Stimulated activated CD8-positive, alpha-beta memory T cell treated with anti-CD3 and anti-CD28 coated beads, Interleukin-12 subunit alpha, Interleukin-12 subunit beta, amount 100 ng/mL, for 24 hours (primary cell): Measurements from ENCODE around the gene RNU2-1.
A peak's percentile ranks its signal among the peaks of the same experiment; 100 is the strongest.
"Not testable (repeated sequence)": the region's sequence is repeated elsewhere in the genome, so short reads cannot be mapped to it uniquely, and the experiment has no call there.

ENCODE experiments used
- DNase-seq: peaks from one replicate; pipeline ENCODE4 v3.0.0-alpha.2; 2020; ENCODE audit errors: extremely low read depth

RNU2-1 gene

GRCh38 chr17:43216369-43216761, 17.4 kb downstream of the RNU2-1 start:
- no peak for DNase-seq

GRCh38 chr17:43215341-43215740, 18.4 kb downstream of the RNU2-1 start:
- DNase-seq: no peak

- no peak for DNase-seq
Measured at GRCh38 chr17:43213545-43213944, 20.2 kb downstream of the RNU2-1 start.

- DNase-seq: no peak
Measured at GRCh38 chr17:43212641-43213490, 20.9 kb downstream of the RNU2-1 start.

GRCh38 chr17:43211480-43212402, 22.0 kb downstream of the RNU2-1 start, which contains the start of gene TMEM106A:
Gene TMEM106A, plus strand, starts transcription at chr17:43211875. Its CDS starts 1,167 bp downstream, at chr17:43213042.
- peak; percentile 54 for DNase-seq

- no peak for DNase-seq
Measured at GRCh38 chr17:43211123-43211479, 22.7 kb downstream of the RNU2-1 start.

- DNase-seq: no peak
Measured at GRCh38 chr17:43210576-43210975, 23.2 kb downstream of the RNU2-1 start.

- not testable (repeated sequence) for DNase-seq
Measured at GRCh38 chr17:43203013-43203412, 30.8 kb downstream of the RNU2-1 start.

GRCh38 chr17:43200127-43200526, 33.6 kb downstream of the RNU2-1 start:
- DNase-seq: no peak

- no peak for DNase-seq
Measured at GRCh38 chr17:43199633-43200032, 34.1 kb downstream of the RNU2-1 start.

GRCh38 chr17:43193251-43193650, 40.5 kb downstream of the RNU2-1 start:
- no peak for DNase-seq

GRCh38 chr17:43186656-43187055, 47.1 kb downstream of the RNU2-1 start:
- DNase-seq: not testable (repeated sequence)

- no peak for DNase-seq
Measured at GRCh38 chr17:43183921-43184320, 49.9 kb downstream of the RNU2-1 start.
